SK-N-SH (cell line): ENCODE measurements around the gene FABP6. TPM values are rescaled to one million over a fixed set of nuclear protein-coding genes. Genes with fewer than 3 reads are reported as not detected.

Experiments used
- CTCF ChIA-PET: fragments of 300-600, 350-600 bp; formaldehyde crosslinking; extraction: SDS; loops from one replicate; lab custom pipeline; 2021; lab: Yijun Ruan, JAX
- POLR2A ChIA-PET: fragments of 350-600 bp; sonication (Branson Sonifier 250); formaldehyde crosslinking; extraction: SDS; loops from one replicate; lab custom pipeline; 2020; ENCODE audit warnings: antibody characterized with exemption, inconsistent platforms; lab: Yijun Ruan, JAX
- DNase-seq: peaks from one replicate; pipeline ENCODE4 v3.0.0; 2012
- H2AFZ ChIP-seq: fragments of 200-600 bp; sonication (generic); 2 replicates; pipeline ENCODE4 v1.8.1; 2016; ENCODE audit warnings: antibody characterized with exemption, mild to moderate bottlenecking, low read depth
- H3F3A ChIP-seq: fragments of 200-600 bp; sonication (generic); replicated peaks from 2 replicates; pipeline ENCODE3; 2016; ENCODE audit warnings: antibody characterized with exemption, mild to moderate bottlenecking; ENCODE audit not compliant: insufficient read depth
- H3K27ac ChIP-seq, 2 experiments: fragments of 200-500 bp in 1 of 2; fragments of 200-600 bp in 1 of 2; sonication (Bioruptor generic) in 1 of 2; sonication (generic), shearing (Covaris generic) in 1 of 2; 2 replicates each; pipeline versions ENCODE4 v1.5.1 to v1.6.1; 2014 to 2016; ENCODE audit warnings: low read depth in 2 of 2, inconsistent platforms in 1 of 2, low read length in 1 of 2, mild to moderate bottlenecking in 1 of 2, mixed read lengths in 1 of 2
- H3K27me3 ChIP-seq: fragments of 200-600 bp; sonication (generic), shearing (Covaris generic); 2 replicates; pipeline ENCODE4 v1.6.1; 2016; ENCODE audit warnings: mixed run types; ENCODE audit not compliant: insufficient read depth
- H3K36me3 ChIP-seq, 2 experiments: fragments of 200-500 bp in 1 of 2; fragments of 200-600 bp in 1 of 2; sonication (Bioruptor generic) in 1 of 2; sonication (generic) in 1 of 2; replicated peaks in 1 of 2; 2 replicates each; pipeline versions ENCODE3 to v1.5.1; 2014 to 2016; ENCODE audit warnings: low read length in 1 of 2, mild to moderate bottlenecking in 1 of 2; ENCODE audit not compliant: insufficient read depth in 2 of 2, control insufficient read depth in 1 of 2
- H3K4me1 ChIP-seq, 2 experiments: fragments of 200-500 bp in 1 of 2; fragments of 200-600 bp in 1 of 2; sonication (Bioruptor generic) in 1 of 2; sonication (generic), shearing (Covaris generic) in 1 of 2; 2 replicates each; pipeline versions ENCODE4 v1.5.1 to v1.6.1; 2014 to 2016; ENCODE audit warnings: low read depth in 1 of 2, low read length in 1 of 2, mixed run types in 1 of 2; ENCODE audit not compliant: insufficient read depth in 2 of 2, control insufficient read depth in 1 of 2
- H3K4me2 ChIP-seq: fragments of 200-600 bp; sonication (generic), shearing (Covaris generic); 2 replicates; pipeline ENCODE4 v1.6.1; 2017; ENCODE audit warnings: mixed run types
- H3K4me3 ChIP-seq, 2 experiments: fragments of 200-500 bp in 1 of 2; fragments of 200-600 bp in 1 of 2; sonication (Bioruptor generic) in 1 of 2; sonication (generic), shearing (Covaris generic) in 1 of 2; 2 replicates each; pipeline versions ENCODE4 v1.5.1 to v1.8.1; 2014 to 2016; ENCODE audit warnings: low read depth in 2 of 2, inconsistent platforms in 1 of 2, low read length in 1 of 2, mild to moderate bottlenecking in 1 of 2, mixed read lengths in 1 of 2, moderate library complexity in 1 of 2
- H3K79me2 ChIP-seq: fragments of 200-600 bp; sonication (generic); 2 replicates; pipeline ENCODE4 v1.8.1; 2017; ENCODE audit warnings: mild to moderate bottlenecking; ENCODE audit not compliant: insufficient read depth
- H3K9ac ChIP-seq: fragments of 200-600 bp; sonication (generic); 2 replicates; pipeline ENCODE4 v1.6.1; 2017; ENCODE audit warnings: mixed run types
- H3K9me2 ChIP-seq: fragments of 200-600 bp; sonication (generic); 2 replicates; pipeline ENCODE4 v1.6.1; 2017; ENCODE audit warnings: mixed run types
- H3K9me3 ChIP-seq: fragments of 200-600 bp; sonication (generic); 2 replicates; pipeline ENCODE4 v1.6.1; 2017; ENCODE audit warnings: mixed run types, mild to moderate bottlenecking, moderate library complexity
- H4K20me1 ChIP-seq: fragments of 200-600 bp; sonication (generic); 2 replicates; pipeline ENCODE4 v1.6.1; 2017; ENCODE audit warnings: mild to moderate bottlenecking, mixed run types; ENCODE audit not compliant: insufficient read depth
- ELF1 ChIP-seq: IDR thresholded peaks from 2 replicates; pipeline ENCODE4 v1.4.0; 2012
- EP300 ChIP-seq, 2 experiments: IDR thresholded peaks; 2 replicates each; pipeline versions ENCODE4 v1.4.0 to v1.6.1; 2012; ENCODE audit warnings: borderline replicate concordance in 1 of 2, low read depth in 1 of 2, low read length in 1 of 2
- FOSL2 ChIP-seq: IDR thresholded peaks from 2 replicates; pipeline ENCODE4 v1.4.0; 2012; ENCODE audit warnings: low read depth, mild to moderate bottlenecking, moderate library complexity, borderline replicate concordance
- FOXJ3 ChIP-seq: sonication (generic); formaldehyde crosslinking; IDR thresholded peaks from 2 replicates; pipeline ENCODE4 v1.5.1; 2020; ENCODE audit warnings: mild to moderate bottlenecking, missing genetic modification reagents
- FOXM1 ChIP-seq: IDR thresholded peaks from 2 replicates; pipeline ENCODE4 v1.4.0; 2012; ENCODE audit warnings: low read depth, mild to moderate bottlenecking
- GABPA ChIP-seq: IDR thresholded peaks from 2 replicates; pipeline ENCODE4 v1.4.0; 2012; ENCODE audit warnings: low read depth, mild to moderate bottlenecking
- GATA2 ChIP-seq: sonication (generic); formaldehyde crosslinking; IDR thresholded peaks from 2 replicates; pipeline ENCODE4 v1.5.0; 2020; ENCODE audit warnings: mild to moderate bottlenecking, missing genetic modification reagents
- IRF3 ChIP-seq: fragments of 150-350 bp; IDR thresholded peaks from 2 replicates; pipeline ENCODE4 v1.6.1; 2016; ENCODE audit warnings: mild to moderate bottlenecking, low read depth, low read length
- JUND ChIP-seq: IDR thresholded peaks from 2 replicates; pipeline ENCODE4 v1.4.0; 2012
- MAX ChIP-seq: IDR thresholded peaks from 2 replicates; pipeline ENCODE4 v1.4.0; 2012; ENCODE audit warnings: low read depth
- MXI1 ChIP-seq: IDR thresholded peaks from 2 replicates; pipeline ENCODE4 v1.6.1; 2012; ENCODE audit warnings: mild to moderate bottlenecking, low read depth, low read length, improper control_type of control experiment
- NFIC ChIP-seq: IDR thresholded peaks from 2 replicates; pipeline ENCODE4 v1.4.0; 2012; ENCODE audit warnings: borderline replicate concordance
- NRF1 ChIP-seq: IDR thresholded peaks from 2 replicates; pipeline ENCODE4 v1.6.1; 2012; ENCODE audit warnings: low read depth, mild to moderate bottlenecking, low read length
- POLR2AphosphoS5 ChIP-seq: IDR thresholded peaks from 2 replicates; pipeline ENCODE4 v1.6.1; 2012; ENCODE audit warnings: low read depth, low read length
- SIN3A ChIP-seq: IDR thresholded peaks from 2 replicates; pipeline ENCODE4 v1.6.1; 2012; ENCODE audit warnings: low read depth, mild to moderate bottlenecking, low read length, moderate library complexity, borderline replicate concordance
- TAF1 ChIP-seq: IDR thresholded peaks from 2 replicates; pipeline ENCODE4 v1.6.1; 2012; ENCODE audit warnings: low read depth, mild to moderate bottlenecking, low read length, moderate library complexity, borderline replicate concordance
- TCF12 ChIP-seq: IDR thresholded peaks from 2 replicates; pipeline ENCODE4 v1.4.0; 2012
- USF1 ChIP-seq: IDR thresholded peaks from 2 replicates; pipeline ENCODE4 v1.4.0; 2012; ENCODE audit warnings: low read depth, borderline replicate concordance
- USF2 ChIP-seq: fragments of 150-350 bp; IDR thresholded peaks from 2 replicates; pipeline ENCODE4 v1.6.1; 2017; ENCODE audit warnings: antibody characterized with exemption, low read length, low read depth, borderline replicate concordance
- YY1 ChIP-seq: IDR thresholded peaks from 2 replicates; pipeline ENCODE4 v1.4.0; 2012; ENCODE audit warnings: low read depth, mild to moderate bottlenecking
- ZBTB33 ChIP-seq: IDR thresholded peaks from 2 replicates; pipeline ENCODE4 v1.4.0; 2012; ENCODE audit warnings: low read depth, borderline replicate concordance
- WGBS: methylation state at CpG from one replicate; pipeline ENCODE4 v1.1.6; 2017; ENCODE audit warnings: low lambda C conversion rate; 5-methylcytosine and 5-hydroxymethylcytosine counted together
- polyA plus RNA-seq, 3 experiments: library from polyadenylated mRNA; depleted of rRNA; stranded (reverse); fragments of >200 nt; gene quantifications; 2 replicates each; pipeline ENCODE4 v1.2.3, GENCODE V29; 2012

The FABP6 gene
- polyA plus RNA-seq, 1 of the 3 experiments (the other 2 are of a cell fraction) = 1.1 TPM

- WGBS = 80% methylated on average over 2 of the region's 2 CpGs
- POLR2A ChIA-PET = no interaction called here
- DNase-seq = no peak
- Histone ChIP-seq H3K9me3 (no peaks in the 10 kb centered on the region), H3K4me3 (no peak overlapping the region), H3K27ac (no peak overlapping the region), H3K4me1 (no peaks in the 10 kb centered on the region), H3K9ac (no peak overlapping the region), H3K27me3 (no peaks in the 10 kb centered on the region), H3K4me2 (no peak overlapping the region), H3K79me2 (no peaks in the 10 kb centered on the region), H4K20me1 (no peaks in the 10 kb centered on the region), H2AFZ (no peak overlapping the region), H3K9me2 (no peaks in the 10 kb centered on the region), H3K36me3 (no peaks in the 10 kb centered on the region), H3F3A (no peaks in the 10 kb centered on the region)
- CTCF ChIA-PET = interaction anchor here (0.9 to 1.4 kb wide), 3 partner anchors 13 to 28 kb away, joined by 3 to 4 read pairs (median 3); no protein-coding TSS in a partner anchor
- no peak for TF ChIP-seq SIN3A
- TF ChIP-seq USF1 = no peak
- TF ChIP-seq FOSL2 = no peak
- TF ChIP-seq FOXJ3 (CRISPR knock-in tag) = no peak
- no peak for TF ChIP-seq ELF1
- no peak for TF ChIP-seq TAF1
- no peak for TF ChIP-seq JUND
- TF ChIP-seq IRF3 = no peak
- no peak for TF ChIP-seq MAX
- TF ChIP-seq NFIC = no peak
- no peak for TF ChIP-seq GABPA
- TF ChIP-seq YY1 = no peak
- TF ChIP-seq USF2 = no peak
- TF ChIP-seq TCF12 = no peak
- TF ChIP-seq GATA2 (CRISPR knock-in tag) = no peak
These were observed 2.3 kb upstream of the FABP6 start for GRCh38 chr5:160227012-160227411.

GRCh38 chr5:160230686-160231527 is 1.6 kb downstream of the FABP6 start:
- CTCF ChIA-PET = interaction anchor here (1.0 to 2.5 kb wide), 2 partner anchors 114 to 160 kb away, joined by 3 to 8 read pairs; no protein-coding TSS in a partner anchor
- WGBS = 77% methylated on average over 8 of the region's 9 CpGs
- H3K36me3 ChIP-seq = no peaks in the 10 kb centered on the region
- no peak for TF ChIP-seq ZBTB33
- no peak for TF ChIP-seq NRF1
- TF ChIP-seq GABPA = no peak
- no peak for TF ChIP-seq NFIC
- no peak for TF ChIP-seq USF2
- no peak for TF ChIP-seq FOXM1
- TF ChIP-seq POLR2AphosphoS5 = no peak
- no peak for TF ChIP-seq EP300 (IDR thresholded peaks at IDR 0.05; ENCODE audit: borderline replicate concordance in 1 of 2, low read depth in 1 of 2, low read length in 1 of 2)
- no peak for TF ChIP-seq GATA2 (CRISPR knock-in tag)
- no peak for TF ChIP-seq FOSL2
- no peak for TF ChIP-seq MXI1
- TF ChIP-seq FOXJ3 (CRISPR knock-in tag) = no peak
- TF ChIP-seq MAX = no peak

More at GRCh38 chr5:160230686-160231527, 1.6 kb downstream of the FABP6 start:
- Histone ChIP-seq H3K4me2 (no peak overlapping the region), H3K27ac (no peak overlapping the region), H3F3A (no peaks in the 10 kb centered on the region), H3K4me1 (no peaks in the 10 kb centered on the region), H3K9me3 (no peaks in the 10 kb centered on the region), H3K9me2 (no peaks in the 10 kb centered on the region), H3K27me3 (no peaks in the 10 kb centered on the region), H3K9ac (no peak overlapping the region), H2AFZ (no peak overlapping the region), H3K4me3 (no peak overlapping the region), H4K20me1 (no peaks in the 10 kb centered on the region), H3K79me2 (no peaks in the 10 kb centered on the region)
- DNase-seq = no peak
- POLR2A ChIA-PET = no interaction called here
